Measurements from ENCODE around the gene SIDT1.

SIDT1 gene

DNA sequence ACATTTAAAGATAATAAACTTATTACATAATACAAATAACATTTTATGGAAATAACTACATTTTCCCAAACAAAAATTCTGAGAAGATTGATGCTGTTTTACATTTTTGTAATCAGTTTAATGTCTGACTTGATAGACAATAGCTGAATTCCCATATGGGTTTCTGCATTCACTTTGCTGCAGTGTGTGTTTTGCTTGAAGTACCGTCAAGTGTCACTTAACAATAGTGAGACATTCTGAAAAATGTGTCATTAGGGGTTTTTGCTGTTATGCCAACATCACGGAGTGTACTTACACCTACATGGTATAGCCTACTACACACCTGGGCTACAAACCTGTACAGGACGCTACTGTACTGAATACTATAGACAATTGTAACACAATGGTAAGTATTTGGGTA, 106.6 kb downstream of the SIDT1 start:
- DNase-seq: no peak

- DNase-seq: no peak
These were observed 111.2 kb downstream of the SIDT1 start for GRCh38 chr3:113643583-113643982.

GRCh38 chr3:113648524-113648923, 116.2 kb downstream of the SIDT1 start:
- no peak for DNase-seq

DNA sequence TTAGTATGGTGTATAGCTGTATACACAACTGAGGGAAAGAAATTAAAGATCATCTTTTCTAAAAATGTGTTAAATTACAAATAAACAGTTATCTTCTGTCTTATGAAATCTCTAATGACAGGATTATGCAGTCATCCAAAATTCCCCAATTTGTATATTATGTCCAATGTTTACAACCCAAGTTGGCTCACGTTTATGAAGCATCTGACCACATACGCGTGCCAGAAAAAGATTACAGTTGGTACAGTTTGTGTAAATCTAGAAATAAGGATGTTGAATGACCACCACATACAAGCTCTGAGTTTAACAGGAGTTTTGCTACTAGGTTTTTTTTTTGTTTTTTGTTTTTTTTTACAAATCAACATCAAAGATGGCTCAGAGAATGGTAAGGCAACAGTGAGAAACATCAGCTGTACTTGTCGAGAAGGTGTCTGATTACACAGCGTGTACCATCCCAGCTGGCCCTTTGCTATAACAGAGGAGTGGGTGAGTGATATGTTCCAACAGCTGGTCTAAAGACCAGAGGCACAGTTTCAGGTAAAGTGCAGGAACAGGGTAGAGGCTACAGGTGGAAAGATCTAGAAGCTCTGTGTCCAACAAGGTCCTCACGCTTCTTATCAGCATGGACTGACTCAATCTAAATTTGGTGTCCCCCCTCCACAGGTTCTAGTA, 117.0 kb downstream of the SIDT1 start:
- DNase-seq: no peak

DNA sequence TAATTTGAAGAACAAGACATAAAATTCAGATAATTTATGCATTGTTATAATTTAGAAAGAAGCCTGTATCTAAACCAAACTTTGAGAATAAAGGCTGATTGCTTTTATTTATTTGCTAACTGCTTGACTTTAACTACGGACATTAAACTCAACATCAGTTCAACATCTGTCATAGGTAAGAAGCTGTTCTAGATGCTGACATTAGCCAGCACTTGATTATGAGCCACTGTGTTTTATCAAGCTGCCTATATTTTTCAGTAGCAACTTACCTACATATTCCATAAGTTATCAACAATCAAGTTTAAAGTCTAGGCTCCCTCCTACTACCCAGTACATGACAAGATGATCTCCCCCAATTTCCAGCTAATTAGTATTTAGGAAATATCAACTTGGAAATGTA, 122.0 kb downstream of the SIDT1 start:
- no peak for DNase-seq

DNA sequence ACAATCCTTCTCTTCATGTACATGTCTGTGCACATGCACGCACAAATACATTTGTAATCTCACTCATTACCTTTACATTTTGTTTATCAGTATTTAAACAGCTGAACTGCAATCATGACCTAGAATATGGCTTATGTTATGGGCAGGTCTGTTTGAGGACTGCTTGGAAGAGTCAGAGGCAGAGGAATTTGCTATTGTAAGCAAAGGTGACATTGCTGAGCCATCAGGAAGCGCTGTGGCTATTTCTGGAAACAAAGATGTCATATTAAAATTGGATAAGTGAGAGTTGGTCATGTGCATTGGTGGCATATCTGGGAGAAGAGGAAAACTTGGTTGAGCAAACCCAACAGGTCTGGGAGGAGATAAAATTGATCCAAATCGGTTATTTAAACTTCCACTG, 122.5 kb downstream of the SIDT1 start:
- no peak for DNase-seq

GRCh38 chr3:113658107-113658506, 125.8 kb downstream of the SIDT1 start:
- DNase-seq: no peak

GRCh38 chr3:113659101-113659541, 126.8 kb downstream of the SIDT1 start:
- no peak for DNase-seq

DNA sequence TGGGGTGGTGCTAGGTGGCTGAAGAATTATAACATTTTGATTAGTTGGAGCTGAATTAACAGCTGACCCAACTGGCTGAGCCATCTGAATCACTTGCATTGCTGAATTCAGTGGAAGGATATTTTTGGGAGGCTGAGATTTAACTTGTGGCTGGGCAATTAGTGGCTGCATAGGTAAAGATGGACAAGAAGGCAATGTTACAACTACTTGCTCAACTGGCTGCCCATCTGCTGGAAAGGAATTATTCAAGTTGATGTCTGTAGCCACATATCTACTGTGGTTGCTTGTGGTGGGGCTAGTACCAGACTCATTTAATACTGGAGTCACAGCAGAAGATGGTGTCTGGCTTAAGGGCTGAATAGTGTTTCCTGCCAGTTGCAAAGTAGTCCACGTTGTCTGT, 127.6 kb downstream of the SIDT1 start:
- DNase-seq: no peak

DNA sequence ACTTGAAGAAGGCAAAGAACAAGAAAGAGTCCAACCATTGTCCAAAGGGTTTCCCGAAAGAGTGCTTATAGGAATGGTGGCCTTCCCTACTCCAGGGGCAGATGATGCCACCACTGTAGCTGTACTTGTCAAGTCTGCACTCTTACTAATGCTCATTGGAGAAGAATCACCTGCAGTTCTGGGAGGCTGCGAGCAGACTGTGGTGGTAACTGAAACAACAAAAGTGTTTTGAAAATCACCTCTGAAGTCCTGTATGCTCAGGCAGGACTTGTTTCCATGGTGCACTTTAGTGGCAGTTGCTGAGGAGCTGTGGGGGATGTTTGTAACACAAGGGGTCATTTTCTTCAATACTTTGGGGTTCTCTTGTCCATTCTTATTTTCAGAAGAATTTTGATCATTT, 128.1 kb downstream of the SIDT1 start:
- DNase-seq: no peak

- no peak for DNase-seq
These were observed 128.5 kb downstream of the SIDT1 start for GRCh38 chr3:113660896-113661295.

- DNase-seq: no peak
These were observed 130.5 kb downstream of the SIDT1 start for GRCh38 chr3:113662824-113663223.

DNA sequence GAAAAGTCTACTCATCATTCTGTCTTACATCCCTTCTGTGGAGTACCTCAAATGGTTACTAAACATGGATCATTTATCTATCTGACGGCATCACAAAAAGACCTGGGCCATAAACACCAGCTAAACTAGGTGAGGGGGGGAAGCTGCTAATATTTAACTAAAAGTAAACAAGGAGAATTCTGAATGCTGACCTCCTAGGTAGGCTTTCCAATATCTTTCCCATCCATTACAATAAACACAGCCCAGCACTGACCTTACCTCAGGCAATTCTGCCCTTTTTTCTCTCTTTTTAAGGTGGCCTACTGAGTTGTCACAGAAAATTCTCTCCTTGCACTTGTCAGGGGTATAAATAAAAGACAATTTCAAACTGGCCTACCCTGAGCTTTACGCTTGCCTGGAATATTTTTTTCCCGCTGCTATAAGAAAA, 131.0 kb downstream of the SIDT1 start:
- DNase-seq: no peak

GRCh38 chr3:113663761-113664160, 131.4 kb downstream of the SIDT1 start:
- DNase-seq: no peak

- no peak for DNase-seq
These were observed 132.3 kb downstream of the SIDT1 start for GRCh38 chr3:113664523-113665094.

DNA sequence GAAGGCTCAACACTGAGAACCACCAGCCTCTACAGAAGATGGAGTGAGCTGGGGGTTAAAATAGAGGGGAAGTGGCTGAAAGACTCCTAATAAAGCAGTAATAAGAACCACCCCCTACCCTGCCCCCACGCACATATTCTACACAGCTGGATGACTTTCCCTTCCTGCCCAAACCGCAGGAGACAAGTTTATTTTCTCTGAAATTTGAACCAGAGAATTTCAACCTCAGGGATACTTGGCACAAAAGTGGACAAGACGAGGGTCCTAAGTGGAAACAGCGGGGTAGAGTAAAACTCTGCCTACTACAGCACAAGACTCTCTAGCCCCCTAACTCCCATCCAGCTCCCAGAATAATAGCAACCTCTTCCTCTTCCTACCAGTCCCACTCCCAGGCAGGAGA, 135.7 kb downstream of the SIDT1 start:
- no peak for DNase-seq

DNA sequence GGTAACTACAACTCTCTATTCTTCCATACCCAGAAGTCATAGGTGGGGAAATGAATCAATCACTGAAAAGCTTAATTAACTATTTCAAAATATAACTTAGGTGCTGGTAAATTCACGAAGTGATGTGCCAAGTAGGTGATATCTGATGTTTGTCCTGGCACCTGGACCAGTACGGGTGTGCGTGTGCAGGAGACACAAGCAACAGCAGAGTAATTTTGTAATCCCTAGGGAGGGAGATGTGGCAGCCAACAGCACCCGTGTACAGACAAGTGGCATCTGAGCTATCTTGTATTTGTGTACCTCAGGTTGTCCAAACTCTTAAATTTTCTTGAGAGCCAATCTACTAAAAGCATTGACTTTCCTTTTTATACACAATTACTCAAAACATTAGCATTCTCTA, 141.2 kb downstream of the SIDT1 start:
- no peak for DNase-seq

- no peak for DNase-seq
These were observed 143.9 kb downstream of the SIDT1 start for GRCh38 chr3:113676261-113676660.

DNA sequence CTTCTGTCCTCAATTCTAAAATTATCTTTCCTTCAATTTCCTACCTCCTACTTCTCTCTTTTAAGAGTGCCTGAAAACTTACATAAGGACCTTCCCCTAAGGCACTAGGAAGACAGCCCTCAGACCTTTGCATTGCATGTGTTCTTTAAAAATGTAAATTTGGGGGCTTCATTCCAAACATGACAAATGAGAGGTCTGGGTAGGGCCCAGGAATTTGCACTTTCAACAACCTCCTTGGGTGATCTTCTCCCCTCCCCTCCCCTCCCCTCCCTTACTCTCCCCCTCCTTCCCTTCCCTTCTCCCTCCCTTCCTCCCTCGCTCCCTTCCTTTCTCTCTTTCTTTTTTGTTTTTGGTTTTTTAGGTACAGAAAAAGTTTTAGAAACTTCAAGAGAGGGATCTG, 145.4 kb downstream of the SIDT1 start:
- DNase-seq: no peak

DNA sequence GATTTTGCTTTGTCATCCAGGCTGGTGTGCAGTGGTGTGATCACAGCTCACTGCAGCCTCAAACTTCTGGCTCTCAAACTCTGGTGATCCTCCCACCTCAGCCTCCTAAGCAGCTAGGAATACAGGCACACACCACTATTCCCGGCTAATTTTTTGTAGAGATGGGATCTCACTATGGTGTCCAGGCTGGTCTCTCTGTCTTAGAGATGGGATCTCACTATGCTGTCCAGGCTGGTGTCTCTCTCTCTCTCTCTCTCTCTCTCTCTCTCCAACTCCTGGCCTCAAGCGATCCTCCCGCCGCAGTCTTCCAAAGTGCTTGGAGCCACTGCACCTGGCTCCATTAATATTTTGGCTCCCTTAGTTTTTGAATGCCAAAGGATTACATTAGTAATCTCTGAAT, 146.4 kb downstream of the SIDT1 start:
- no peak for DNase-seq
